Trophoblast cell (in vitro differentiated cells and primary cell): Measurements from ENCODE around the gene MAGI2.
"Not testable (repeated sequence)": the region's sequence is repeated elsewhere in the genome, so short reads cannot be mapped to it uniquely, and the experiment has no call there.

Experiments used
- DNase-seq, 2 donors: peaks; one replicate each; pipeline ENCODE4 v3.0.0-alpha.2; 2016
- H2AFZ ChIP-seq: 2 replicates; pipeline ENCODE4 v1.6.1; 2013; ENCODE audit warnings: low read length, moderate library complexity, mild to moderate bottlenecking; ENCODE audit not compliant: insufficient read depth, poor library complexity
- H2AK5ac ChIP-seq: 2 replicates; pipeline ENCODE4 v1.6.1; 2013; ENCODE audit warnings: mild to moderate bottlenecking, low read length
- H2BK120ac ChIP-seq: 2 replicates; pipeline ENCODE4 v1.6.1; 2013; ENCODE audit warnings: low read length, mild to moderate bottlenecking, moderate library complexity; ENCODE audit not compliant: insufficient read depth, poor library complexity
- H2BK12ac ChIP-seq: 2 replicates; pipeline ENCODE4 v1.6.1; 2013; ENCODE audit warnings: mild to moderate bottlenecking, low read length, moderate library complexity
- H2BK5ac ChIP-seq: 2 replicates; pipeline ENCODE4 v1.6.1; 2013; ENCODE audit warnings: low read length, low read depth, moderate library complexity, mild to moderate bottlenecking; ENCODE audit not compliant: poor library complexity
- H3K14ac ChIP-seq: 2 replicates; pipeline ENCODE4 v1.6.1; 2013; ENCODE audit warnings: mild to moderate bottlenecking, low read length
- H3K18ac ChIP-seq: 2 replicates; pipeline ENCODE4 v1.6.1; 2013; ENCODE audit warnings: mild to moderate bottlenecking, low read length
- H3K23ac ChIP-seq: 2 replicates; pipeline ENCODE4 v1.6.1; 2013; ENCODE audit warnings: low read length
- H3K27ac ChIP-seq: 2 replicates; pipeline ENCODE4 v1.5.1; 2013; ENCODE audit warnings: low read depth, mild to moderate bottlenecking, inconsistent platforms, low read length, moderate library complexity
- H3K27me3 ChIP-seq: 2 replicates; pipeline ENCODE4 v1.6.1; 2013; ENCODE audit warnings: inconsistent platforms, mild to moderate bottlenecking, low read length, moderate library complexity; ENCODE audit not compliant: insufficient read depth
- H3K36me3 ChIP-seq, 2 experiments: 1 replicate in 1 of 2; 2 replicates in 1 of 2; pipeline ENCODE4 v1.6.1; 2013; ENCODE audit warnings: low read length in 2 of 2, mild to moderate bottlenecking in 2 of 2, moderate library complexity in 1 of 2; ENCODE audit not compliant: insufficient read depth in 2 of 2, control insufficient read depth in 1 of 2
- H3K4ac ChIP-seq: 2 replicates; pipeline ENCODE4 v1.6.1; 2013; ENCODE audit warnings: low read depth, mild to moderate bottlenecking, low read length, moderate library complexity
- H3K4me1 ChIP-seq, 2 experiments: 1 replicate in 1 of 2; 2 replicates in 1 of 2; pipeline ENCODE4 v1.6.1; 2013; ENCODE audit warnings: low read length in 2 of 2, mild to moderate bottlenecking in 2 of 2, moderate library complexity in 1 of 2; ENCODE audit not compliant: insufficient read depth in 2 of 2, control insufficient read depth in 1 of 2
- H3K4me2 ChIP-seq: 2 replicates; pipeline ENCODE4 v1.6.1; 2013; ENCODE audit warnings: inconsistent platforms, mild to moderate bottlenecking, low read length, moderate library complexity
- H3K4me3 ChIP-seq: 2 replicates; pipeline ENCODE4 v1.5.1; 2013; ENCODE audit warnings: mild to moderate bottlenecking, low read depth, low read length, inconsistent platforms
- H3K79me1 ChIP-seq: one replicate; pipeline ENCODE4 v1.6.1; 2013; ENCODE audit warnings: low read length
- H3K79me2 ChIP-seq: 2 replicates; pipeline ENCODE4 v1.6.1; 2013; ENCODE audit warnings: low read length, mild to moderate bottlenecking; ENCODE audit not compliant: control insufficient read depth, insufficient read depth, poor library complexity
- H3K9ac ChIP-seq: 2 replicates; pipeline ENCODE4 v1.6.1; 2013; ENCODE audit warnings: mild to moderate bottlenecking, low read length
- H3K9me3 ChIP-seq: 2 replicates; pipeline ENCODE4 v1.6.1; 2013; ENCODE audit warnings: low read depth, mild to moderate bottlenecking, control low read depth, inconsistent platforms, low read length; ENCODE audit not compliant: insufficient read depth
- H4K12ac ChIP-seq: 2 replicates; pipeline ENCODE4 v1.6.1; 2013; ENCODE audit warnings: low read depth, mild to moderate bottlenecking, low read length, moderate library complexity
- H4K8ac ChIP-seq: 2 replicates; pipeline ENCODE4 v1.6.1; 2013; ENCODE audit warnings: low read depth, mild to moderate bottlenecking, low read length, moderate library complexity
- H4K91ac ChIP-seq: one replicate; pipeline ENCODE4 v1.6.1; 2013; ENCODE audit warnings: low read depth, mild to moderate bottlenecking, low read length, moderate library complexity
- WGBS: extraction: QIAGEN DNeasy Blood & Tissue Kit; methylation state at CpG from one replicate; pipeline ENCODE4 v1.1.7; 2013; ENCODE audit warnings: missing lambda C conversion rate; ENCODE audit not compliant: insufficient read length, insufficient coverage; ENCODE audit errors: extremely low coverage; 5-methylcytosine and 5-hydroxymethylcytosine counted together

The MAGI2 gene

GRCh38 chr7:78585980-78586379 lies 867.5 kb downstream of the MAGI2 start:
- no peak overlapping the region for H4K8ac ChIP-seq
- no peaks in the 10 kb centered on the region for H3K9me3 ChIP-seq
- no peak overlapping the region for H2BK5ac ChIP-seq
- H2AK5ac ChIP-seq = no peak overlapping the region
- H3K27me3 ChIP-seq = no peaks in the 10 kb centered on the region
- WGBS = no CpG with 5 or more reads among the region's 4 CpGs
- DNase-seq = peak; percentile 15 to 79
- H2BK12ac ChIP-seq = no peak overlapping the region
- no peaks in the 10 kb centered on the region for H3K36me3 ChIP-seq
- H2AFZ ChIP-seq = no peak overlapping the region
- H3K4me1 ChIP-seq = peaks cover 4 to 5% of the 10 kb centered on the region in 2 experiments
- no peak overlapping the region for H3K14ac ChIP-seq
- no peak overlapping the region for H2BK120ac ChIP-seq
- H3K27ac ChIP-seq = no peak overlapping the region
- H3K9ac ChIP-seq = no peak overlapping the region
- H3K18ac ChIP-seq = no peak overlapping the region
- no peak overlapping the region for H3K4ac ChIP-seq
- peaks cover 2% of the 10 kb centered on the region for H3K79me1 ChIP-seq
- no peak overlapping the region for H4K91ac ChIP-seq
- no peaks in the 10 kb centered on the region for H3K79me2 ChIP-seq
- no peak overlapping the region for H4K12ac ChIP-seq
- no peak overlapping the region for H3K4me2 ChIP-seq
- H3K23ac ChIP-seq = no peak overlapping the region
- H3K4me3 ChIP-seq = no peak overlapping the region

DNA sequence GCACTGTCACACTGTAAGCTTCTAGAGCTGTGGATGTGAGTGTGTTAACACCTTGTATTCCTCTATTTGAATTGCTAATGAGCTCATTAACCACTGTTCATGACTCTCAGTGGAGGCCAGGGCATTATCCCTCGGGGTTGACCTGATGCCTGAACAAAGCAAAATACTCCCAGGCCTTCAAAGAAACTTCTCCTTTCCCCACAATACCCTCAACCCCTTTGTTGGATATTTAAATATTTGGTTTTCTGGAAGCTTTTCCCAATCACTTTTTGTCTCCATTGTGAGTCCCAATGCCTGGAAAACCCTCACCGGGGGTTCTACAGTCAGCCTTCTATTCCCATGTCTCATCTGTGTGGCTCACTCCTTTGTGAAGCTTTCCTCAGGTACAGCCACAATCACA lies 874.8 kb downstream of the MAGI2 start:
- Histone ChIP-seq H3K4me3 (no peak overlapping the region), H3K27me3 (no peaks in the 10 kb centered on the region), H3K4ac (no peak overlapping the region), H3K14ac (no peak overlapping the region), H2AK5ac (peak overlapping the region; percentile 23), H4K8ac (peak overlapping the region; percentile 45), H3K9ac (no peak overlapping the region), H2BK120ac (peak overlapping the region; percentile 68), H3K36me3 (no peaks in the 10 kb centered on the region), H3K4me1 (peaks cover 2 to 4% of the 10 kb centered on the region in 2 experiments), H2AFZ (no peak overlapping the region), H3K18ac (no peak overlapping the region), H3K9me3 (no peaks in the 10 kb centered on the region), H3K79me2 (no peaks in the 10 kb centered on the region), H2BK12ac (peak overlapping the region; percentile 90), H4K91ac (peak overlapping the region; percentile 51), H3K79me1 (peaks cover 11% of the 10 kb centered on the region), H3K23ac (no peak overlapping the region), H4K12ac (no peak overlapping the region), H3K27ac (peak overlapping the region; percentile 26), H2BK5ac (no peak overlapping the region), H3K4me2 (no peak overlapping the region)
- no CpG with 5 or more reads among the region's 2 CpGs for WGBS
- DNase-seq = no peak

DNA sequence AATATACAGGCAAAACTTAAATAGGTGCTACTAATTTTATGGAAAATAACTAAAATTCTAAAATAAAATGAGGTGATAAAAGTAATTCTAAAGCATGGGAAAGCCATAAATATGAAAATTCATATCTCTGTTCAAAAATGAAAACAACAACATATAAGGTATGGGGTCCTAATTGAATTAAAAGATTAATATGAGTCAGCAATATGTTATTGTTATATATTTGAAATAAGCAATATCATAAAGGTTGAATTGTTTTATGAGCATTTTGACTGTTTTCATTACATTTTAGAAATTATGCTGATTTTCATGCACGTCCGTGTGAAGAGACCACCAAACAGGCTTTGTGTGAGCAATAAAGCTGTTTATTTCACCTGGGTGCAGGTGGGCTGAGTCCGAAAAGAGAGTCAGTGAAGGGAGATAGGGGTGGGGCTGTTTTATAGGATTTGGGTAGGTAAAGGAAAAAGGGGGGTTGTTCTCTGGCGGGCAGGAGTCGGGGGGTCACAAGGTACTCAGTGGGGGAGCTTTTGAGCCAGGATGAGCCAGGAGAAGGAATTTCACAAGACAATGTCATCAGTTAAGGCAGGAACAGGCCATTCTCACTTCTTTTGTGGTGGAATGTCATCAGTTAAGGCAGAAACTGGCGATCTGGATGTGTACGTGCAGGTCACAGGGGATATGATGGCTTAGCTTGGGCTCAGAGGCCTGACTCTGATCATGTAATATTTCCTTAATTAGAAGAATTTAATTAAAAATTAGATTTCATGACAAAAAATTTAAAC lies 876.1 kb downstream of the MAGI2 start:
- H3K79me2 ChIP-seq, H3K4ac ChIP-seq: not testable (repeated sequence)
- peaks cover 11% of the 10 kb centered on the region for H3K79me1 ChIP-seq

GRCh38 chr7:78576236-78576635 lies 877.2 kb downstream of the MAGI2 start:
- Histone ChIP-seq H4K8ac (no peak overlapping the region), H2BK12ac (no peak overlapping the region), H3K36me3 (no peaks in the 10 kb centered on the region), H4K91ac (no peak overlapping the region), H3K9ac (no peak overlapping the region), H2BK5ac (no peak overlapping the region), H2AK5ac (no peak overlapping the region), H3K79me2 (no peaks in the 10 kb centered on the region), H3K4me1 (peaks cover 2 to 4% of the 10 kb centered on the region in 2 experiments), H3K9me3 (no peaks in the 10 kb centered on the region), H2AFZ (no peak overlapping the region), H3K27ac (peak overlapping the region; percentile 99), H3K4ac (no peak overlapping the region), H3K14ac (no peak overlapping the region), H2BK120ac (no peak overlapping the region), H3K4me2 (no peak overlapping the region), H3K27me3 (no peaks in the 10 kb centered on the region), H3K4me3 (no peak overlapping the region), H3K23ac (no peak overlapping the region), H3K18ac (no peak overlapping the region), H4K12ac (no peak overlapping the region), H3K79me1 (peaks cover 11% of the 10 kb centered on the region)
- DNase-seq = peak in 1 of 2 donors; percentile 62

More for the DNA sequence above, 876.1 kb downstream of the MAGI2 start:
- H2BK120ac ChIP-seq = peak overlapping the region; percentile 60
- peak overlapping the region; percentile 62 for H4K91ac ChIP-seq
- H3K9me3 ChIP-seq, H3K4me3 ChIP-seq, H3K27me3 ChIP-seq, H3K18ac ChIP-seq, H3K9ac ChIP-seq, H3K4me1 ChIP-seq, H2AK5ac ChIP-seq, DNase-seq, H3K14ac ChIP-seq, H2AFZ ChIP-seq, H3K4me2 ChIP-seq, H3K36me3 ChIP-seq, H4K12ac ChIP-seq, H4K8ac ChIP-seq, H3K23ac ChIP-seq: not testable (repeated sequence)
- H3K27ac ChIP-seq = peak overlapping the region; percentile 11
- peak overlapping the region; percentile 58 for H2BK12ac ChIP-seq
- no CpG with 5 or more reads among the region's 7 CpGs for WGBS
- peak overlapping the region; percentile 68 for H2BK5ac ChIP-seq
